GM20000 (cell line): ENCODE results near the gene SLX4IP.

ENCODE experiments used
- DNase-seq: peaks from one replicate; pipeline ENCODE4 v3.0.0; 2012; ENCODE audit warnings: low spot score
- CTCF ChIP-seq: IDR thresholded peaks from 2 replicates; pipeline ENCODE4 v1.5.1; 2012; ENCODE audit warnings: mild to moderate bottlenecking, control low read depth; ENCODE audit errors: extremely low read depth, missing control alignments

The SLX4IP gene

GRCh38 chr20:10496465-10496864 is 61.4 kb downstream of the SLX4IP start:
- TF ChIP-seq CTCF, result no peak
- DNase-seq, result no peak

GRCh38 chr20:10497283-10497682 is 62.2 kb downstream of the SLX4IP start:
- DNase-seq, result no peak
- TF ChIP-seq CTCF, result no peak

DNA sequence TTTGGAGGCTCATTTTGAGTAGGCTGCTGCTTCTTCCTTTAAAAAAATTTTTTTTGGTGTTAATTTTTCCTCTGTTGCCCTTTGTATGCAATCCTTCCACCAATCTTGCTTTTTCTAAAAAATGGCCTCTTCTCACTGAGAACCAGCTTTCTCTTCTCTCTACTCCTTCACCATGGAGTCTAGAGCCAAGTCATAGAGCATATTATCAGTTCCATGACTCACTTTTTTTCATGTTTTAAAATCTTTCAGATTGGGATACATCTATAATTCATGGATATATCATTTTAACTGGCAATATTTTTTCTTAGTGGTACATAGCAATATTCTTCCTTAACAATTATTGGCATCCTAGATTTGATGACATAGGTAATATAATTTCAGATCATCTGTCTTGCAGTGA is 62.7 kb downstream of the SLX4IP start:
- TF ChIP-seq CTCF, result no peak
- no peak for DNase-seq

DNA sequence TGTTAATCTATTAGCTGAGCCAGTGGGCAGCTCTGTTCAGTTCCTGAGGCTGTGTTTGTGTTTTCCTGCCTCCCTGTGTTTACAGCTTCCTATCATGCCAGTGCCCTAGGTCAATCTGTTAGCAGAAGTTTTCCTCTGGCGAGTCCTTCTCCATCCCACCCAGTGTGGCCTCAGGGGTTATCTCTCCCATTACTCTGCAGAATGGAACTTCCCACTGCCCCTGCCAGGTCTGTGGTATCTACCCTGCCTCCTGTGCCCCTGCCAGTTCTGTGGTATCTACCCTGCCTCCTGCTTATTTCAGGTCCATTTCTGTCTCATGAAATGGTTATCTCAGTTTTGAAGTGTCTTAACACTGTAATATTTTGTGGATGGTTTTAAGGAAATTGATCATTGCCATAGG is 63.1 kb downstream of the SLX4IP start:
- no peak for DNase-seq
- no peak for TF ChIP-seq CTCF

DNA sequence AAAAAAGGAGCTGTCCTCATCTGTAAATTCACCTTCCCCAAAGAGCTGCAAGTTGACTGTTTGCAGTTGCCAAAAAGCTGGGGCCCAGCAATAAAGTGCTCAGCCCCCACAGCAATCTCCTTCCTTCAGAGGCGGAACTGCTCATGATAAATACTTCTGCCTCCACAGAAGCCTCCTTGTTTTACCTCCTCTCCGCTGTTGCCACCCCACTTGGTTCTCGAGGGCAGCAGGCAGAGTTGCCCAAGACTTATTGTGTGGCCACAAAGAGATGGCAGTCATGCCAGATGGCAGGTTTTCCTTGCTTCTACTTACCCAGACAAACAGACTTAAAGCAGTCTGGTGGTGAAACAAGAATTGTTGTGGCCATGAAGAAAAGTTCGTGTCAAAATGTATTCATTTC is 66.3 kb downstream of the SLX4IP start:
- TF ChIP-seq CTCF, result no peak
- DNase-seq, result no peak

DNA sequence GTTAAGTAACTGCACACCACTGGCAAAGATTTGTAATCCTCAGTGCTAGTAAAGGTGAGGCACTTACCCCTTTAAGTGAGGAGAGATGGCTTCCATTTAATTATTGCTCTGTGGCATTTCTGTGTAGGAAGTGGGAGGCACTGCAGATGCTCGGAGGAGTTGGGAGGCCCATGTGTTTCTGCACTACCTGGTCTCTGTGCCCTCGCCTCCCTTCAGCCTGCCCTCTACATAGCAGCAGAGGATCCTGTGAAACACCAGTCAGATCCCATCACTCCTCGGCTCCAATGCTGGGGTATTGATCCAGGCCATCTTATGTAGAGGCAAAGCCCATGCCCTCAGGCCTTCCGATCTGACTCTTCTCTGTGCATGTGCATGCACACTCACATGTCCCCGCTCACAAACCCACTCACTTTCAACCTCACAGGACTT is 67.0 kb downstream of the SLX4IP start:
- TF ChIP-seq CTCF, result no peak
- no peak for DNase-seq

- TF ChIP-seq CTCF, result no peak
- DNase-seq, result no peak
These were observed 69.5 kb downstream of the SLX4IP start for GRCh38 chr20:10504608-10504993.
